WTC11 (cell line): Measurements from ENCODE around the gene GARRE1.

Experiments used
- CTCF ChIP-seq: fragments of 200-600 bp; IDR thresholded peaks from 2 replicates; pipeline ENCODE4 v1.8.0; 2022; ENCODE audit warnings: antibody characterized with exemption
- HMGXB4 ChIP-seq: sonication (generic); formaldehyde crosslinking; IDR thresholded peaks from 2 replicates; pipeline ENCODE4 v1.8.1; 2023; ENCODE audit warnings: mild to moderate bottlenecking, moderate library complexity, missing genetic modification reagents
- KAT7 ChIP-seq: sonication (generic); formaldehyde crosslinking; IDR thresholded peaks from 2 replicates; pipeline ENCODE4 v1.8.1; 2023; ENCODE audit warnings: missing genetic modification reagents, mild to moderate bottlenecking, borderline replicate concordance
- PRDM15 ChIP-seq: sonication (generic); formaldehyde crosslinking; IDR thresholded peaks from 2 replicates; pipeline ENCODE4 v1.8.0; 2022; ENCODE audit warnings: missing genetic modification reagents
- SP1 ChIP-seq: sonication (generic); formaldehyde crosslinking; conservative IDR thresholded peaks from 2 replicates; pipeline ENCODE4 v1.8.1; 2022; ENCODE audit warnings: missing genetic modification reagents
- ZBTB21 ChIP-seq: sonication (generic); formaldehyde crosslinking; IDR thresholded peaks from 2 replicates; pipeline ENCODE4 v1.8.1; 2023; ENCODE audit warnings: mild to moderate bottlenecking, missing genetic modification reagents, borderline replicate concordance
- ZSCAN18 ChIP-seq: fragments of 250-450 bp; sonication (Bioruptor Pico); IDR thresholded peaks from 2 replicates; pipeline ENCODE4 v2.1.2; 2022; ENCODE audit warnings: mild to moderate bottlenecking, moderate library complexity

GRCh38 chr19:34298891-34299520 is 44.7 kb downstream of the GARRE1 start:
- TF ChIP-seq ZSCAN18 (CRISPR knock-in tag) (no peak), HMGXB4 (CRISPR knock-in tag) (no peak), SP1 (CRISPR knock-in tag) (no peak), KAT7 (CRISPR knock-in tag) (no peak), CTCF (no peak), ZBTB21 (CRISPR knock-in tag) (no peak), PRDM15 (CRISPR knock-in tag) (no peak)
